Measurements from ENCODE around the gene PIP5K1A.

DNA sequence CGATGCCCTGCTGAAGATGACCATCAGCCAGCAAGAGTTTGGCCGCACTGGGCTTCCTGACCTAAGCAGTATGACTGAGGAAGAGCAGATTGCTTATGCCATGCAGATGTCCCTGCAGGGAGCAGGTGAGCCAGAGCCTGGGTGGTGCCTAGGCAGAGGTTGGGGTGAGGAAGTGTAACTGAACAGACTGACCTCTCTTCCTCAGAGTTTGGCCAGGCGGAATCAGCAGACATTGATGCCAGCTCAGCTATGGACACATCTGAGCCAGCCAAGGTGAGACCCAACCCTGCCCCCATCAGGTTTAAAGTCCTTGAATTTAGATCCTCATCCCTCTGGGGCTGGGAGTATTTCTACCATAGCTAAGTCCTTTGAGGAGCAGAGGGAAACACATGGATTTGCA, 68.0 kb downstream of the PIP5K1A start:
- TF ChIP-seq EZH2 (IDR thresholded peaks at IDR 0.05; ENCODE audit: insufficient read depth, poor library complexity, severe bottlenecking) (no peak), EZH2phosphoT487 (IDR thresholded peaks at IDR 0.05; ENCODE audit: insufficient read depth, low read depth) (no peak)
